Right hindlimb (tissue), 1 donor: ENCODE data around the gene GOLGA3.
"Not testable (repeated sequence)": the region's sequence is repeated elsewhere in the genome, so short reads cannot be mapped to it uniquely, and the experiment has no call there.

Experiments used
- DNase-seq: peaks from one replicate; pipeline ENCODE4 v3.0.0-alpha.2; 2018

GOLGA3 gene

GRCh38 chr12:132828706-132829534, at the start of gene GOLGA3:
Gene GOLGA3 (minus strand): TSS chr12:132828869. CDS start chr12:132822128, 6,741 bp downstream.
- DNase-seq: peak; percentile 95

GRCh38 chr12:132874620-132875019, 46.0 kb upstream of the GOLGA3 start:
- DNase-seq: not testable (repeated sequence)

DNA sequence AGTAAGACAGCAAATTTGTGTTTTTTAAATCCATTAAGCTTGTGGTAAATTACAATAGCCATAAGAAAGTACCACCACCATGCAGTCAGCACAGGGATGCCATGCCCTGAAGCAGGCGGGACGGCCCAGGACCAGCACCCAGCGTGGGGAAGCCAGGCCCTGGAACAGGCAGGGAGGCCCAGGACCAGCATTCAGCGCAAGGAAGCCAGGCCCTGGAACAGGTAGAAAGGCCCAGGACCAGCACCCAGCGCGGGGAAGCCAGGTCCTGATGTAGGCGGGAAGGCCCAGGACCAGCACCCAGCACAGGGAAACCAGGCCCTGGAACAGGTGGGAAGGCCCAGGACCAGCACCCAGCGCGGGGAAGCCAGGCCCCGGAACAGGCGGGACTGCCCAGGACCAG, 45.5 kb upstream of the GOLGA3 start:
- no peak for DNase-seq

DNA sequence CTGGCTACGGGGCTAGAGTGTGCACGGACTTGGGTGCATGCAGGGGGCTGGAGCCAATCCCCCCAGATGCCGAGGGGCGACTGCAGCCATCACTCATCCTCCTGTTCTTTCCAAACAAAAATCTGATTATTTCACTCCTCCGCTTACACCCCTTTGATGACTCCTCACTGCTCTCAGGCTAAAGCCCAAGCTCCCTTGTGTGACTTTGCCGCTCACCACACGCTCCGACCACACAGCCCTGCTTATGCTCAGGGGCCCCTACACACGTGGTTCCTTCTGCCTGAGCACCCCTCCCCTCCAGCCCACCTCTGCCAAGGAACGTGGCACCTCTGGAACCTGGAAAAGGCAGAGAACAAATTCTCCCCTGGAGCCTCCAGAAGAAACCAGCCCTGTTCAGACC, 45.1 kb upstream of the GOLGA3 start:
- DNase-seq: no peak

DNA sequence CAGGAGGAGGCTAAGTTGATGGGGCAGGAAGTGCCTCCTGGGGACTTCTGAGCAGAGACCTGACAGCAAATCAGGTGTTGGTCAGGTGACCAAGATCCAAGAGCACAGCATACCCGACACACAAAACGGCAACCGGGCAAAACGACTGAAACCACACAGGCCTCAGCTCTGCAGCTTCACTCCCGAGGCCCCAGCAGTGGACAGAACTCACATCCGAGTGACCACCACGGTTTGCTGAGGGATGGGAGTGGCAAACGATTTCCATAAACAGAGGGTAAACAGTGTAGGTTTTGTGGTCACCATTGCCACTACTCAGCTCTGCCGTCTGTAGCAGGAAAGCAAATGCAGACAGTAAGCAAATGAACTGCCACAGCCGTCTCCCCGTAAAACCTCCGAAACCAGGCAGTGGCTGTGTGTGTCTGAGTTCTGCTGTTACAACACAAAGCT, 44.3 kb upstream of the GOLGA3 start:
- no peak for DNase-seq

DNA sequence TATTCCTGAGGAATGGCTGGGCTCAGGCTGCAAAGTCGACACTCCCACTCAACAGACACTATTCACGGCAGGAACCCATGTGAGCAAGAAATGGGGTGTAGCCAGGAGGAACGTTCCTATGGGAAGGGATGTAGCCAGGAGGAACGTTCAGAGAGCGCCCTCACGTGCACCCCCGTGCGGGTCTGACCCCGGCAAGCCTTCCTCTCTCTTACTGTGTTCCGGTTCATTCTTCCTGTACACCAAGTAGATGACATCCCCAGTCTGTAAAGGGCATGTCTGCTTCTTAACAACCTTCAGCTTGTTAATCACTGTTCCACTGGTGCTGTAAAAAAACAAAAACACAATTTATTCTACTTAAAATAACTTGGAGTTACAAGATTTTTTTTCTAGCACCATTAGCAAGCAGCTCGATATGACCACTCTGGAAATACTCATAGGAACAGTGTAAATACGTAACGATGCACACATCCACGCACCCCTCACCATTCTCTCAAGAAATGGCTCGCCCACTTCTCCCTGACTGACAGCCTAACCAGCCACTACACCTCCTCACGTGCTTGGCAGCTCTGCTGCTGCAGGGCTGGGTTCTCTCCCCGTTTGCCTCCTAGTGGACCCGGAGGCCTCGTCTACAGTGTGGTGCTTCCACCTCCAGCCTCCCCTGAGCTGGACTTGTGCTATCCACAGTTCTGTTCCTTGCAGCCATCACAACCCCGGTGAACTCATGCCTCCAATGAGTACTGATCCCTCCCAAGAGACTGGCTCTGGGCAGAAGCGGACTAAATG, 43.6 kb upstream of the GOLGA3 start:
- DNase-seq: no peak

DNA sequence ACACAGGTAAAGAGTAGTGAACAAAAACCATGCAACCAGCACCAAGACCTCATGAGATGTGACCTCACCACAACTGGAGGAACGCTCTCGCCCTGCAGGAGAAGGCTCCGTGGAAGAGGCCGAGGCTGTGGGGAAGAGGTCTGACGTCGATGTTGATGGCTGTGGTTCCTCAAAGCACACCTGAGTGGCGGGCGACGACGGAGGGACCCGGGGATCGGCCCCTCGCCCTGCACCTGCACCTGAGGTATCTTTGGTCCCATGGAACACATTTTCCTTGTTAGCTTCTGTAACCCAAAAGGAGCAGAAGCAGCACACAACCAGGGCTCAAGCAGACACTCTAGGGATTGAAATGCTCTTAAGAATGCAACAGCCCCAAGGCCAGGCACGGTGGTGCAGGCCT, 40.9 kb upstream of the GOLGA3 start:
- DNase-seq: no peak

GRCh38 chr12:132866251-132866828, 37.7 kb upstream of the GOLGA3 start:
- DNase-seq: no peak

DNA sequence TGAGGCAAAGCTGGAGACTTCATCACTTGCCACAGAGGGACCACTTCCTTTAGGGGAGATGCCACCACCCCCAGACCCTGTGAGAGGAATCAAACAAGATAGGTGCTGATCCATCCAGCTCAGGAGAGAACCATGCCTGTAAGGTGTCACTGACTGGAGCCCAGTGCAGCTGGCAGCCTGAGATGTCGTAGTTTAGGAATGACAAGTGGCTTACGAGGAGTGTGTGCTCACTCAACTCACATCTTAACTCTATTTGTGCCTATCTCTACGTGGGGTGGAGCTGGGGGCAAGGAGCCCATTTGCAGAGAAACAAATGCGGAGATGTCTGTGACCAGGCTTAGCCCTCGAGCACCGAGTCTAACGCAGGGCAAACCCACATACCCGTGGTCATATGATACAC, 32.9 kb upstream of the GOLGA3 start:
- DNase-seq: no peak

DNA sequence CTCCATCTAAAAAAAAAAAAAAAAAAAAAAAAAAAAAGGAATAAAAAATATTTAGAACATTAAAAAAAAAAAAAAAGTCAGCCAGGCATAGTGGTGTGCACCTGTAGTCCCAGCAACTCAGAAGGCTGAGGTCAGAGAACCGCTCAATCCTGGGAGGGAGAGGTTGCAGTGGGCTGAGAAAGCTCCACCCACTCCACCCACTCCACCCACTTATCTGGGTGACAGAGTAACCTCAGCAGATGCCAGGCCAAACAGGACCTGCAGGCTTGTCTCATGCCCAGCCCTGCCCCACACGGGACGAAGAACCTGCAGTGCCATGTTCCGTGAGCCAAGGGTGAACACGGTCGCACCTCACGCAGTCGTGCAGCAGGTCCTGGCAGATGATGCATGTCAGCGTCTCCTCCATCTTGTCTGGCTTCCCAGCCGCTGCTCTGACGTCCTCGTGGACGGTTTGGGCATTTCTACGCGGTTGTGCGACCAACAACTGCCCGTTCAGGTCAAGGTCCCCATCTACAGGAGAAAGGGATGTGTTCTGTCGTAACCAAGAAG, 30.1 kb upstream of the GOLGA3 start:
- no peak for DNase-seq

DNA sequence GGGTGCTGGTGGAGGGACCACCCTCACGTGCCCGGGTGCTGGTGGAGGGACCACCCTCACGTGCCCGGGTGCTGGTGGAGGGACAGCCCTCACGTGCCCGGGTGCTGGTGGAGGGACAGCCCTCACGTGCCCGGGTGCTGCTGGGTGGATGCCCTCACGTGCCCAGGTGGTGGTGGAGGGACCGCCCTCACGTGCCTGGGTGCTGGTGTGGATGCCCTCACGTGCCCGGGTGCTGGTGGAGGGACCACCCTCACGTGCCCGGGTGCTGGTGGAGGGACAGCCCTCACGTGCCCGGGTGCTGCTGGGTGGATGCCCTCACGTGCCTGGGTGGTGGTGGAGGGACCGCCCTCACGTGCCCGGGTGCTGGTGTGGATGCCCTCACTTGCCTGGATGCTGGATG, 28.4 kb upstream of the GOLGA3 start:
- DNase-seq: not testable (repeated sequence)

DNA sequence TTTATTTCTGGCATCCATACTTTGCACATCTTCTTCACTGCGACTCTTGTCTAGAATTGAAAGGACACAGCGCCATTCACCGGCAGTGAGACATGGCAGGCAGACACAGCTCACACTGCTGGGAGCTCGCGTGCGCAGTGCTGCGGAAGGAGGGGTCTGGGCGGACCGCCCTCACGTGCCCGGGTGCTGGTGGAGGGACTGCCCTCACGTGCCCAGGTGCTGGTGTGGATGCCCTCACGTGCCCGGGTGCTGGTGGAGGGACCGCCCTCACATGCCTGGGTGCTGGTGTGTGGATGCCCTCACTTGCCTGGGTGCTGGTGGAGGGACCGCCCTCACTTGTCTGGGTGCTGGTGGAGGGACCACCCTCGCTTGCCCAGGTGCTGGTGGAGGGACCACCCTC, 27.9 kb upstream of the GOLGA3 start:
- no peak for DNase-seq

DNA sequence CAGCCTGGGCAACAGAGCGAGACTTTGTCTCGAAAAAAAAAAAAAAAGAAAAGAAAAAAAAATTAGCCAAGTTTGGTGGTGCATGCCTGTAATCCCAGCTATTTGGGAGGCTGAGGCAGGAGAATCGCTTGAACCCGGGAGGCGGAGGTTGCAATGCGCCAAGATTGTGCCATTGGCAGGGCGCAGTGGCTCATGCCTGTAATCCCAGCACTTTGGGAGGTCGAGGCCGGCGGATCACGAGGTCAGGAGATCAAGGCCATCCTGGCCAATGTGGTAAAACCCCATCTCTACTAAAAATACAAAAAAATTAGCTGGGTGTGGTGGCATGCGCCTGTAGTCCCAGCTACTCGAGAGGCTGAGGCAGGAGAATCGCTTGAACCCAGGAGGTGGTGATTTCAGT, 26.5 kb upstream of the GOLGA3 start:
- DNase-seq: not testable (repeated sequence)

GRCh38 chr12:132853285-132854092, 24.8 kb upstream of the GOLGA3 start:
- DNase-seq: no peak

GRCh38 chr12:132852496-132852895, 23.8 kb upstream of the GOLGA3 start:
- no peak for DNase-seq

DNA sequence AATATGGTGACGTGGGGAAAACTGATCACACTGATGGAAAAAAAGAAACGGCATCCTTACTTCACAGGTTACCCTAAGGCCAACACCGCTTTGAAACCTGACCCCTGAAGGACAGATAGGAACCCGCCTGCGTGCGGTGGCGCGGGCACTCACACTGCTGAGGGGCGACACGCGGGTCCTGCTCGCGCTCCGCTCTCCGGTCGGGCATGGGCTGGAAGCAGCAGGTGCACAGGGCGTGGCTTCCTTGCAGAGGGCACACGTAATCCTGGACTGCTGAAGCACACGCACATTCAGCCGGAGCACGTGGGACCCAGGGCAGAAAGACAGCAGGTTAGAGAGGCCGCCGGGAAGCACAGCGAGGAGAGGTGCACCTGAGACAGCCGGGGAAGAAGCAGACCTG, 22.8 kb upstream of the GOLGA3 start:
- no peak for DNase-seq

DNA sequence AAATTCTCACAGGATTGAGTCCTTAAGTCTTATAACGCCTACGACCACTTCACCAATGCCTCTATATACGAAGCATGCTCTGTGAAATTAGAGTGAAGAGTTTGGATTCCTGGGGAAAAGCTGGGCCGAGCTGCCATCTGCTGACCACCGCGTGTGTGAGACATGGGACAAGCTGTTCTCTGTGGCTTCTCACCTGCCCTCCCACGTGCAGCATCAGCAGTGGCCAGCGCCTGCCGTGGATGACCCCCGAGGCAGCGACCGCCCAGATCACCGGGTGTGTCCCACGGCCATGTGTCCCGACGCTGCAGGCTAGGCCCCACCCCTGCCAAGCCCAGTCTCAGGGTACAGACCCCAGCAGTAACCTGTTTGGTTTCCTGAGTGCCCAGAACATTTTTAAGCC, 21.6 kb upstream of the GOLGA3 start:
- no peak for DNase-seq

DNA sequence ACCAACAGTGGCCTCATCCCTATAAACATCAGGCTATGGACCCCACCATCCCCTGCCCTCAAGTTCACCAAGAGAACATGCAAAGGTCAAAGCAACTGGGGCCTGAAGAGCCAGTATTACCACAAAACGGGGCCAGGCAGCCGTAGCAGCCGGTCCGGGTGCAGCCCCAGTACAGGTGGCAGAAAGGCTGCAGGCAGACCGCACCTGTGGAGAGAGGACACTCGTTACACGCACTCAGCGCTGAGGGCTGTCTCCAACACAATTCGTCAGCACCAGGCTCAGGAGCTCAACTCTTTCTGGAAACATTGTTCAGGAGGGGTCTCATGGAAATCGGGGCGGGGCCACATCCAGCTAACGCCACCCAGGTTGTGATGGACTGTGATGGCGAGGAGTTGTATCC, 19.9 kb upstream of the GOLGA3 start:
- DNase-seq: no peak

GRCh38 chr12:132847363-132848356, 19.0 kb upstream of the GOLGA3 start:
- no peak for DNase-seq

DNA sequence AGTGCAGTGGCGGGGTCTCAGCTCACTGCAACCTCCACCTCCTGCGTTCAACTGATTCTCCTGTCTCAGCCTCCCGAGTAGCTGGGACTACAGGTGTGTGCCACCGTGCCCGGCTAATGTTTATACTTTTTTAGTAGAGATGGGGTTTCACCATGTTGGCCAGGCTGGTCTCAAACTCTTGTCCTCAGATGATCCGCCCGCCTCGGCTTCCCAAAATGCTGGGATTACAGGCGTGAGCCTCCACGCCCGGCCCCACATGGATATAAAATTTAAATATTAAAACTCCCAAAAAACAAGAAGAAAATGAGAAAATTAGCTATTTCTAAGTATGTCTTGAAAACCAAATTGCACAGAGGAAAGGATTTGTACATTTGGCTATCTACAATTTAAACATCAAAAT, 16.0 kb upstream of the GOLGA3 start:
- DNase-seq: not testable (repeated sequence)

- DNase-seq: no peak
These were observed 13.9 kb upstream of the GOLGA3 start for GRCh38 chr12:132842449-132843045.
